Endothelial cell of umbilical vein (primary cell): Measurements from ENCODE around the gene CACNB4.

Source experiments
- CTCF ChIP-seq, 2 donors: IDR thresholded peaks; 1 replicate in 1 of 2; 2 replicates in 1 of 2; pipeline ENCODE4 v1.5.1; 2011; ENCODE audit warnings: low read length in 2 of 2, mild to moderate bottlenecking in 2 of 2, moderate library complexity in 2 of 2, control low read depth in 1 of 2, inconsistent platforms in 1 of 2, low read depth in 1 of 2; ENCODE audit not compliant: insufficient read depth in 1 of 2; ENCODE audit errors: extremely low read depth in 1 of 2
- EZH2 ChIP-seq: IDR thresholded peaks from 2 replicates; pipeline ENCODE4 v1.6.1; 2012; ENCODE audit warnings: borderline replicate concordance, low read depth, mild to moderate bottlenecking, moderate library complexity, low read length, inconsistent platforms; ENCODE audit not compliant: severe bottlenecking
- JUN ChIP-seq: IDR thresholded peaks from 2 replicates; pipeline ENCODE4 v1.6.1; 2011; ENCODE audit warnings: borderline replicate concordance, low read depth; ENCODE audit not compliant: insufficient read length, insufficient read depth

GRCh38 chr2:152100961-152101360 is 2.1 kb upstream of the CACNB4 start:
- TF ChIP-seq CTCF (IDR thresholded peaks at IDR 0.05; ENCODE audit: extremely low read depth in 1 of 2, insufficient read depth in 1 of 2, low read depth in 1 of 2, low read length in 2 of 2), result no peak
- TF ChIP-seq EZH2, result no peak
- TF ChIP-seq JUN, result no peak
